T-helper 2 cell treated with Interferon-gamma antibody and Interleukin-4, amounts not matched to agents 100 ng/mL and 5 ng/mL, for 36 hours (primary cell): ENCODE results near the gene CAMSAP1. TPM values are rescaled to one million over a fixed set of nuclear protein-coding genes. Genes with fewer than 3 reads are reported as not detected.

Source experiments
- intact Hi-C: fragments of 100-400 bp; cut with micrococcal nuclease; formaldehyde crosslinking; loops from one replicate; pipeline ENCODE4 v1.15.1; 2023
- total RNA-seq: library from RNA; stranded (reverse); gene quantifications from 2 replicates; pipeline ENCODE4 v1.2.3, GENCODE V29; 2022

The CAMSAP1 gene
- total RNA-seq, 1 donor from 2014 or later, result 24.7 TPM

DNA sequence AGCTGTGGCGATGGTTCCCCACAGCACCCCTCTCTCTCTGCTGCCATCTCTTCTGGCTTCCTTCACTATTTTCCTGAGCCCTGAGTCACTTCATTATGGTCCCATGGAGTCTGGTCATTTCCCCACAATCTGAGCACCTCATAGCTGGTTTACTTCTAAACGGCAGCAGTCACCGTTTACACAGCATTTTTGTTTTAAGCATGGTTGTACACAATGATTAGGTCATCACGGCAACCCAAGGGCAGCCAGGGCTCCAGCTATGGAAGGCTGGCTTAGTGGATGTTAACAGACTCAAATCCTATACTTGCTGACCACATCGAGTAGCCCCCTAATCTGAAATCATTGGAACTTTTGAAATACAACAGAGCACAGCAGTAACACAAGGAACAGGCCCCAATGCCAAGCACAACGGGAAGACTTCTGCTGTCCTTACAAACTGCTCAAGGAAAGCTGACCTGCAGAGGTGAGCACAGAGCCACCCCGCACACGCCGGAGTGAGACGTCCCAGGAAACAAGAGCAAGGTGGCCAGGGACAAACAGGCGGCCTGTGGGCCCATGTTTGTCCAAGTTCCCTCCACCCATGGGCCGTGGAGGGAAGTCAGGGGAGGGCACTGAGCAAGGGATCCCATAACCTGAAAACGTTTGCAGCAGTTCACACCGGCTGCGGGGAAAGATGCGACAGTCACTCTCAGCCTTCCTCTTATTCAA lies 22.9 kb downstream of the CAMSAP1 start:
- intact Hi-C loops, result no loop called here

DNA sequence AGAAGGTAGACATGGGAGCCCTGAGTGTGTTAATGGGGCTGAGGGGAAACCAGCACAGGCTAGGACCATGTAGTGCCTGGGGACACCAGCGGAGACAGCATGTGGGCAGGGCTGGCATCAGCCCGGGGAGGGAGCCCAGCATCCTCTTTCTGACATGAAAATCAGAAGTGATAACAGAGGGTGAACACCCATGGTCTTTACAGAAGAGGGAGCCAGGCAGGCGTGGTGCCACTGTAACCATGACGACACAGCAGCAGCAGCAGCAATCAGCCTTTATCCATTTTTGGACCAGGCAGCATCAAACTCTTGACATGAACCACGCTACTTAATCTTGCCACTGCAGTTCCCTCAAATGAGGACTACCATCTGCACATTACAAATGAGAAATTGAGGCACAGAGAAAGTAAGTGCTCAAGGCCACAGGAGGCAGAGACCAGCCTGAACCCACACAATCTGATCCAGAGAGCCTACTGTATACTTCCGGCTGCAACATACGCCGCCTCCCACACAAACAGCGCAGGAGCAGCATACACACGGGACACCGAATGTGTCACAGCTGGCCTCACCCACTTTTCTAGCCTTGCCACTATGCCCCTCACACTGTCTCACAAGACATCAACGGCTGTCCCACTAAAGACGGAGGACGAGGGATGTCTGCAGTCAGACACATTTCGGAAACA lies 23.8 kb downstream of the CAMSAP1 start:
- intact Hi-C loops, result no loop called here

DNA sequence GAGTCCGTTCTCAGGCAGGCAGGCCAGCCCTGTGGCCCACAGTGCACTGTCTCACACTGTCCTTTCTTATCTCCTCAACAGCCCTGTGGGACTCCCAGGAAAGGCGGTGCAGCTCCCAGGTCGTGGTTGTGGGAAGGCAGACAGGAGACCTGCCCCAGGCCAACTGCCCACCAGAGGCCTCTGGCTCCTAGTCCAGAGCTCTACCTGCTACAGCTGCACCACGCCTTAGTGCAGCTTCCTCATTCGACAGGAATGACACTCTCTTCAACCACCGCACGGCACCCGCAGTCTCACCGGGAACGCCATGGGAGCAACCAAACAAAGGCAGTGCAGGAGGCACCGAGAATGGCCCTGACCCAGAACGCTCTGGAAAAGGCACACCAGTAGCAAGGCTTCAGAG lies 25.3 kb downstream of the CAMSAP1 start:
- intact Hi-C loops, result no loop called here

GRCh38 chr9:135880438-135880837 lies 26.9 kb downstream of the CAMSAP1 start:
- intact Hi-C loops, result no loop called here

- intact Hi-C loops, result no loop called here
Observed at GRCh38 chr9:135879619-135880018, 27.7 kb downstream of the CAMSAP1 start.

GRCh38 chr9:135879237-135879601 lies 28.1 kb downstream of the CAMSAP1 start:
- intact Hi-C loops, result no loop called here

GRCh38 chr9:135878528-135879236 lies 28.7 kb downstream of the CAMSAP1 start:
- intact Hi-C loops, result no loop called here

- intact Hi-C loops, result no loop called here
Observed at GRCh38 chr9:135877791-135878527, 29.4 kb downstream of the CAMSAP1 start.

DNA sequence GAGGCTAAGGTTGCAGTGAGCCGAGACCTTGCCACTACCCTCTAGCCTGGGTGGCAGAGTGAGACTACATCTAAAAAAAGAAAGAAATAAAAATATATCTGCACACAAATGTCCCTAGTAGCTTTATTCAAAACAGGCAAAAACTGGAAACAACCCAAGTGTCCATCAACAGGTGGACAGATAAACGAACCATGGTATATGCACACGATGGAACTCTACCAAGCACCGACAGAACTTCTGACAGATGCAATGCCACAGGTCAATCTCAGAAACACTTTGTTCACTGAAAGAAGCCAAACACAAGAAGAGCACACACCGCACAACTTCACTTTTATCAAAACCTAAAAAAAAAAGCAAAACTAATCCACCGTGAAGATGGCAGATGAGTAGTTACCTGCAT lies 30.4 kb downstream of the CAMSAP1 start:
- intact Hi-C loops, result no loop called here

DNA sequence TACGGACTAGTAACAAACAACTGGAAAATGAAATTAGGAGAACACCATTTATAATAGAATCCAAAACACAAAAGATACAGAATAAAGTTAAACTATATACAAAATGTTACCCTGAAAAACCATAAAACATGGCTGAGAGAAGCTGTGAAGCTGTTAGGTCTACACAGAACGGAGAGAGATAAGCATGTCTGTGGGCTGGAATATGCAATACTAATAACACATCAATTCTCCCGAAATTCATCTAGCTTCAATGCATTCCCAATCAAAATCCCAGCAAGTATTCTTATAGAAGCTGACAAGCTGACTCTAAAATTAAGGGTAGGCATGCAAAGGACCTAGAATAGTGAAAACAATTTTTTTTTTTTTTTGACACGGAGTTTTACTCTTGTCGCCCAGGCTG lies 32.5 kb downstream of the CAMSAP1 start:
- intact Hi-C loops, result no loop called here

GRCh38 chr9:135869909-135870308 lies 37.4 kb downstream of the CAMSAP1 start:
- intact Hi-C loops, result no loop called here

DNA sequence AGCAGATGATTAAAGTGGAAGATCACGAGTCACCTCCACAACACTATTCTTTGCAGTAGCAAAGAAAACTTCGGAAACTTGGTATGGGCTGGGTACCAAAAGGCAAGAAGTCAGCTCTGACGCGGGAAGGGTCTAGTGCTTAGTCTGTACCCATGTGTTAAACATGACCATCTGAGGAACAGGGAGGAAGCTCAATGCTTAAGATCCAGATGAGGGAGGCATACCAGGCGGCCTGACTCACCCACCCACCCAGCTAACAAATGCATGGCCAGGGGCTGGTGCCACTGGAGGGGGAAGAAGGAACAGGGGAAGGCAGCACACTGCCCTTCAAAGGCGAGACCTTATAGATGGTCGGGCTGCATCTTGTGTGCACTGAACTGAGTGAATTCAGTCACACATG lies 41.8 kb downstream of the CAMSAP1 start:
- intact Hi-C loops, result no loop called here

DNA sequence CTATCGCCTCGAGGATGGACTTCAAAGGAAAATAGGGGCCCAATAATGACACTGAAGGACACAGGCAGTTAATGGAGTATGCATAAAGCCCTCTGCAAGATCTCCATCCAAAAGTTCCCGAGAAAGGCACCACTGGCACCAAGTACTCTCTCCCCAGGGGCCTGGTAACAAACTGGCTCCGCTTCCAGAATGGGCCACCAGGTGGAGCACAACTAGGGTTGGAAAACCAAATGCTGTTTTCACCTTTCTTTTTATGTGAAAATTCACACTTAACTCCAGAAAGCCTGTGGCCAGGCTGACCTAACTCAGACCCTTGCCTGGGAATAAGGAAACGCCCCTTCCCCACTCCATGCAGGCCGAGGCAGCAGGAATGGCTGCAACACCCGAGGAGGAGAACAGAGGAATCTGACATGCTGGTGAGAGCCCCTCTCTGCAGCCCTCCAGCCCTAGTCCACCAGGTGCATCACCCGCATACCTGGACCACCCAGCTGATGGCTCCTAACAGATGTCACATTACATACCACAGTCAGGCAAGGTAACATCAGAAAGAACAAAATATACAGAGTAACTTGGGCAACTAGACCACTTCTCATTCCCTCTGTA lies 42.8 kb downstream of the CAMSAP1 start:
- intact Hi-C loops, result loop anchor here (1.0 kb wide), 1 partner anchor 259 kb away; no protein-coding TSS in a partner anchor

DNA sequence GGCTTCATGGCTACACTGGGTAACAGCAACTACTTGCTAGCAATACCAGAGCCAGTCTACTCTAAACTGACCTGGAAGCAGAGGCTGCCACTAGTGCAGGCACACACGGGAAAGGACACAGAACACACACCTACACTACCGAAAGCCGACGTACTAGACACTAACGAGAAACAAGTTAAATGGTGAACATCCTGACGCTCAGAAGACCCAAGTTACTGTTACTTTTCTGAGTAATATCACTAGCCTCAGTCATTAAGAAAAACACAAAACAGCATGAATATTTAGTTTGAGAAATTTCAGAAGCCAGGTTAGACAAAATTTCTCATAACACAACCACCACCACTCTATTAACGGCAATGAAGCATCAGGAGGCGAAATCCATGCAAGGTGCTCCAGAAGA lies 44.5 kb downstream of the CAMSAP1 start:
- intact Hi-C loops, result no loop called here

DNA sequence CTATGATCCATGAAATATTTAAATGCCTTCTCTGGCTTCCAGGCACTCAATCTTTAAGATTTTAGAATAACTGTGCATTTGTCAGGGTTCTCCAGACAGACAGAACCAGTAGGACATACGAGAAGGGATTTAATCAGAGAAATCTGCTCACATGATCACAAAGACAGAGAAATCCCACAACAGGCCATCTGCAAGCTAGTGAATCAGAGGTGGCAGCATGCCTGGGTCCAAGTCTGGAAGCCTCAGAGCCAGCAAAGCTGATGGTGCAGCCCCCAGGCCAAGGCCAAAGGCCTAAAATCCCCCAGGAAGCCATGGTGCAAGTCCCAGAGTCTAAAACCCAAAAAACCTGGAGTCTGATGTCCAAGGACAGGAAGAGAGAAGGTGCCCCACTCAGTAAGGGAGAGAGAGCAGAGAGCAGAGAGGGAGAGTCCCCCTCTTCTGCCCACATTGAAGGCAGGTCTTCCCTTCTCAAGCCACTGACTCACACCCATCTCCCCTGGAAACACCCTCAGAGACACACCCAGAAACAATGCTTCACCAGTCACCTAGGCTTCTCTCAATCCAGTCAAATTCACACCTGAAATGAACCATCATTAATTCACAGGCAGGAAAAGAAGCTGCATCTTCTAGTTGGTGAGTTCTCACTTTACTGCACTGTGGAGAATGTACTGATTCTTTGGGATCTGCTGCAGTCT lies 48.7 kb downstream of the CAMSAP1 start:
- intact Hi-C loops, result no loop called here

DNA sequence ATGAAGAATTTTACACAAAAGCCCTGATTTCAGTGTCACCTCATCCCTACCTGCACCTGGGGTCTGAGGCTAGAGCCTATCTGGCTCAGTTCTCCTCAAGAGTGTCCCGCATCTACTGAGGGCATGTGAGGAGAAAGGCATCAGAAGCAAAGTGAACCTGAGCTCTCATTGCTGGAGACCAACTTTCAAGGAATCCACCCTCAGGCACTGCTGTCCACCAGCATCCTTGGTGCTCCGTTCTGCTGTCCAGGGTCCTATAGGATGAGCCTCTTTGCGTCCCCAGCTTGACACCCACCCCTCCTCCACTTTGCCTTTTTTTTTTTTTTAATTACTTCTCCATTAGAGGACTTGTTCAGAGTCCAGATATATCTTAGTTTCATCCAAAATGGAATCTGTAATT lies 49.5 kb downstream of the CAMSAP1 start:
- intact Hi-C loops, result no loop called here

- intact Hi-C loops, result no loop called here
Observed at GRCh38 chr9:135857371-135857786, 50.0 kb downstream of the CAMSAP1 start.

- intact Hi-C loops, result no loop called here
Observed at GRCh38 chr9:135851748-135852147, 55.6 kb downstream of the CAMSAP1 start.

- intact Hi-C loops, result no loop called here
Observed at GRCh38 chr9:135850737-135851136, 56.6 kb downstream of the CAMSAP1 start.

- intact Hi-C loops, result no loop called here
Observed at GRCh38 chr9:135849181-135849580, 58.2 kb downstream of the CAMSAP1 start.
